H9 (cell line): ENCODE data around the gene TUFT1. TPM values are rescaled to one million over a fixed set of nuclear protein-coding genes. Genes with fewer than 3 reads are reported as not detected.

ENCODE experiments used
- DNase-seq: peaks from one replicate; pipeline ENCODE4 v3.0.0-alpha.2; 2017
- H2AFZ ChIP-seq: one replicate; pipeline ENCODE4 v1.6.1; 2013; ENCODE audit warnings: mild to moderate bottlenecking, low read length, control low read depth, moderate library complexity
- H2AK5ac ChIP-seq: 2 replicates; pipeline ENCODE4 v1.6.1; 2013; ENCODE audit warnings: low read length, control low read depth, mixed read lengths; ENCODE audit not compliant: insufficient read length
- H2BK120ac ChIP-seq: one replicate; pipeline ENCODE4 v1.6.1; 2013; ENCODE audit warnings: low read depth, mild to moderate bottlenecking, low read length, control low read depth, inconsistent platforms; ENCODE audit not compliant: poor library complexity, severe bottlenecking
- H2BK12ac ChIP-seq: 2 replicates; pipeline ENCODE4 v1.6.1; 2013; ENCODE audit warnings: low read length, control low read depth, mixed read lengths, low read depth; ENCODE audit not compliant: insufficient read length
- H2BK15ac ChIP-seq: 2 replicates; pipeline ENCODE4 v1.6.1; 2013; ENCODE audit warnings: low read depth, low read length, control low read depth
- H2BK20ac ChIP-seq: one replicate; pipeline ENCODE4 v1.6.1; 2013; ENCODE audit warnings: low read depth, mild to moderate bottlenecking, low read length, control low read depth, inconsistent platforms; ENCODE audit not compliant: poor library complexity, severe bottlenecking
- H2BK5ac ChIP-seq: 2 replicates; pipeline ENCODE4 v1.6.1; 2013; ENCODE audit warnings: low read length, control low read depth, mixed read lengths; ENCODE audit not compliant: insufficient read length
- H3K14ac ChIP-seq: 2 replicates; pipeline ENCODE4 v1.6.1; 2013; ENCODE audit warnings: low read length, control low read depth; ENCODE audit not compliant: insufficient read depth
- H3K18ac ChIP-seq: 2 replicates; pipeline ENCODE4 v1.6.1; 2013; ENCODE audit warnings: low read depth, mild to moderate bottlenecking, mixed read lengths, low read length, control low read depth; ENCODE audit not compliant: insufficient read length
- H3K23ac ChIP-seq: 2 replicates; pipeline ENCODE4 v1.6.1; 2013; ENCODE audit warnings: low read length, control low read depth, mixed read lengths, low read depth; ENCODE audit not compliant: insufficient read length
- H3K23me2 ChIP-seq: 2 replicates; pipeline ENCODE4 v1.6.1; 2013; ENCODE audit warnings: low read depth, mild to moderate bottlenecking, mixed read lengths, low read length, control low read depth; ENCODE audit not compliant: insufficient read length, poor library complexity, severe bottlenecking
- H3K27ac ChIP-seq: 2 replicates; pipeline ENCODE4 v1.5.1; 2013; ENCODE audit warnings: low read length, control low read depth, mixed read lengths, low read depth; ENCODE audit not compliant: insufficient read length
- H3K27me3 ChIP-seq: 2 replicates; pipeline ENCODE4 v1.6.1; 2013; ENCODE audit warnings: low read length, control low read depth, inconsistent platforms; ENCODE audit not compliant: insufficient read depth
- H3K4ac ChIP-seq: 2 replicates; pipeline ENCODE4 v1.6.1; 2013; ENCODE audit warnings: low read depth, mild to moderate bottlenecking, control low read depth, inconsistent platforms, low read length, moderate library complexity
- H3K4me1 ChIP-seq: 2 replicates; pipeline ENCODE4 v1.6.1; 2013; ENCODE audit warnings: low read length, control low read depth, inconsistent platforms; ENCODE audit not compliant: insufficient read depth
- H3K4me2 ChIP-seq: 2 replicates; pipeline ENCODE4 v1.6.1; 2013; ENCODE audit warnings: low read length, control low read depth, mixed read lengths; ENCODE audit not compliant: insufficient read length, insufficient read depth
- H3K56ac ChIP-seq: 2 replicates; pipeline ENCODE4 v1.6.1; 2013; ENCODE audit warnings: low read depth, mild to moderate bottlenecking, mixed read lengths, low read length, control low read depth; ENCODE audit not compliant: insufficient read length
- H3K79me1 ChIP-seq: 2 replicates; pipeline ENCODE4 v1.6.1; 2013; ENCODE audit warnings: low read depth, mild to moderate bottlenecking, moderate library complexity, low read length, control low read depth, inconsistent platforms; ENCODE audit not compliant: insufficient read depth, poor library complexity, severe bottlenecking
- H3K79me2 ChIP-seq: 2 replicates; pipeline ENCODE4 v1.6.1; 2013; ENCODE audit warnings: low read length, control low read depth, inconsistent platforms; ENCODE audit not compliant: insufficient read depth
- H3K9ac ChIP-seq: 2 replicates; pipeline ENCODE4 v1.6.1; 2013; ENCODE audit warnings: low read length, control low read depth, mixed read lengths; ENCODE audit not compliant: insufficient read length; ENCODE audit errors: extremely low read depth
- H3K9me3 ChIP-seq: one replicate; pipeline ENCODE4 v1.6.1; 2013; ENCODE audit warnings: low read depth, low read length, inconsistent platforms; ENCODE audit not compliant: control insufficient read depth
- H3T11ph ChIP-seq: one replicate; pipeline ENCODE4 v1.6.1; 2013; ENCODE audit warnings: mild to moderate bottlenecking, low read length, control low read depth, inconsistent platforms
- H4K20me1 ChIP-seq: one replicate; pipeline ENCODE4 v1.6.1; 2013; ENCODE audit not compliant: control insufficient read depth, insufficient read length, insufficient read depth
- H4K5ac ChIP-seq: 2 replicates; pipeline ENCODE4 v1.6.1; 2013; ENCODE audit warnings: low read depth, mild to moderate bottlenecking, mixed read lengths, low read length, control low read depth; ENCODE audit not compliant: insufficient read length
- H4K8ac ChIP-seq: replicated peaks from 2 replicates; pipeline ENCODE4 v1.6.1; 2013; ENCODE audit warnings: low read length, control low read depth, mixed read lengths, low read depth; ENCODE audit not compliant: insufficient read length
- H4K91ac ChIP-seq: 2 replicates; pipeline ENCODE4 v1.6.1; 2013; ENCODE audit warnings: low read depth, mild to moderate bottlenecking, moderate library complexity, mixed read lengths, low read length, control low read depth; ENCODE audit not compliant: insufficient read length
- H3K27ac Mint-ChIP-seq, 3 experiments: 2 replicates in 2 of 3; 3 replicates in 1 of 3; pipeline ENCODE4 v1.8.0; 2020 to 2021; ENCODE audit warnings: mixed read lengths in 3 of 3, mild to moderate bottlenecking in 1 of 3, moderate library complexity in 1 of 3
- H3K27me3 Mint-ChIP-seq: 2 replicates; pipeline ENCODE4 v1.8.0; 2021; ENCODE audit warnings: low read depth, mild to moderate bottlenecking, moderate library complexity, mixed read lengths
- H3K36me3 Mint-ChIP-seq, 3 experiments: 2 replicates in 2 of 3; 3 replicates in 1 of 3; pipeline ENCODE4 v1.8.0; 2020 to 2021; ENCODE audit warnings: low read depth in 3 of 3, mixed read lengths in 3 of 3; ENCODE audit not compliant: insufficient read depth in 1 of 3
- H3K4me1 Mint-ChIP-seq, 2 experiments: 2 replicates each; pipeline ENCODE4 v1.8.0; 2020; ENCODE audit warnings: mixed read lengths in 2 of 2
- H3K4me3 Mint-ChIP-seq, 2 experiments: 2 replicates in 1 of 2; 3 replicates in 1 of 2; pipeline ENCODE4 v1.8.0; 2020 to 2021; ENCODE audit warnings: mild to moderate bottlenecking in 2 of 2, mixed read lengths in 2 of 2, moderate library complexity in 1 of 2
- H3K9me3 Mint-ChIP-seq, 2 experiments: 2 replicates in 1 of 2; 3 replicates in 1 of 2; pipeline ENCODE4 v1.8.0; 2020; ENCODE audit warnings: mild to moderate bottlenecking in 2 of 2, mixed read lengths in 2 of 2, moderate library complexity in 1 of 2
- WGBS: extraction: QIAGEN DNeasy Blood & Tissue Kit; methylation state at CpG from one replicate; pipeline ENCODE4 v1.1.7; 2013; ENCODE audit warnings: missing lambda C conversion rate, low lambda C conversion rate, mixed read lengths; ENCODE audit not compliant: insufficient read length; ENCODE audit errors: extremely low coverage; 5-methylcytosine and 5-hydroxymethylcytosine counted together
- total RNA-seq: library from RNA; stranded (reverse); gene quantifications from 2 replicates; pipeline ENCODE4 v1.2.1, GENCODE V29; 2021
- TF ChIP-seq, protein P1 (sequence below): fragments of 200-600 bp; sonication (generic); conservative IDR thresholded peaks from 3 replicates; pipeline ENCODE4 v1.8.0; 2021; ENCODE audit warnings: antibody characterized with exemption, mild to moderate bottlenecking

The TUFT1 gene
- total RNA-seq, 1 experiment from 2014 or later: 6.2 TPM

DNA sequence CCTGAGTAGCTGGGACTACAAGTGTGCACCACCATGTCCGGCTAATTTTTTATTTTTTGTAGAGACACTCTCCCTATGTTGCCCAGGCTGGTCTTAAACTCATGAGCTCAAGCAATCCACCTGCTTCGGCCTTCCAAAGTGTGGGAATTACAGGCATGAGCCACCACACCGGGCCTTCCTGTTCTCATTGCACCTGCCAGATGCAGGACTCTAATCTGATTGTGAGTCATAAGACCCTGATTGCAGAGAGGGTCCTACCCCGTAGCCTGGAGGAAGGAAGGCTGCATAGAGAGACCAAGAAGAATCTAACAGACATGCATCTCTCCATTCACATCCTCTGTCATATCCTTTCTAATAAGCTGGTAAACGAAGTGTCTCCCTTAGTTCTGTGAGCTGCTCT is 48.5 kb upstream of the TUFT1 start:
- no peak overlapping the region for H2BK12ac ChIP-seq
- H3K14ac ChIP-seq: no peak overlapping the region
- H2AFZ ChIP-seq: no peak overlapping the region
- H4K5ac ChIP-seq: no peak overlapping the region
- no peak overlapping the region for H3T11ph ChIP-seq
- Mint-ChIP-seq H3K27ac (no peak overlapping the region), H3K9me3 (no peaks in the 10 kb centered on the region; a peak in 1 of 5 replicates), H3K4me3 (no peak overlapping the region), H3K36me3 (no peaks in the 10 kb centered on the region), H3K4me1 (peaks cover 4 to 6% of the 10 kb centered on the region in 2 experiments; a peak in 3 of 4 replicates), H3K27me3 (peaks cover 3% of the 10 kb centered on the region)
- no CpG with 5 or more reads among the region's 5 CpGs for WGBS
- H3K27ac ChIP-seq: no peak overlapping the region
- H3K4me1 ChIP-seq: no peaks in the 10 kb centered on the region
- no peak overlapping the region for H4K8ac ChIP-seq
- no peak overlapping the region for H3K56ac ChIP-seq
- no peak overlapping the region for H2BK20ac ChIP-seq
- H3K4ac ChIP-seq: no peak overlapping the region
- no peak for DNase-seq
- H4K91ac ChIP-seq: no peak overlapping the region
- no peak overlapping the region for H2BK120ac ChIP-seq
- H3K9me3 ChIP-seq: no peaks in the 10 kb centered on the region
- no peaks in the 10 kb centered on the region for H3K27me3 ChIP-seq
- no peak overlapping the region for H2AK5ac ChIP-seq
- no peak overlapping the region for H3K4me2 ChIP-seq
- no peak overlapping the region for H3K23ac ChIP-seq
- no peaks in the 10 kb centered on the region for H3K79me2 ChIP-seq
- H2BK5ac ChIP-seq: no peak overlapping the region
- TF ChIP-seq, protein P1, sequence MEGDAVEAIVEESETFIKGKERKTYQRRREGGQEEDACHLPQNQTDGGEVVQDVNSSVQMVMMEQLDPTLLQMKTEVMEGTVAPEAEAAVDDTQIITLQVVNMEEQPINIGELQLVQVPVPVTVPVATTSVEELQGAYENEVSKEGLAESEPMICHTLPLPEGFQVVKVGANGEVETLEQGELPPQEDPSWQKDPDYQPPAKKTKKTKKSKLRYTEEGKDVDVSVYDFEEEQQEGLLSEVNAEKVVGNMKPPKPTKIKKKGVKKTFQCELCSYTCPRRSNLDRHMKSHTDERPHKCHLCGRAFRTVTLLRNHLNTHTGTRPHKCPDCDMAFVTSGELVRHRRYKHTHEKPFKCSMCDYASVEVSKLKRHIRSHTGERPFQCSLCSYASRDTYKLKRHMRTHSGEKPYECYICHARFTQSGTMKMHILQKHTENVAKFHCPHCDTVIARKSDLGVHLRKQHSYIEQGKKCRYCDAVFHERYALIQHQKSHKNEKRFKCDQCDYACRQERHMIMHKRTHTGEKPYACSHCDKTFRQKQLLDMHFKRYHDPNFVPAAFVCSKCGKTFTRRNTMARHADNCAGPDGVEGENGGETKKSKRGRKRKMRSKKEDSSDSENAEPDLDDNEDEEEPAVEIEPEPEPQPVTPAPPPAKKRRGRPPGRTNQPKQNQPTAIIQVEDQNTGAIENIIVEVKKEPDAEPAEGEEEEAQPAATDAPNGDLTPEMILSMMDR: no peak
- no peak overlapping the region for H3K9ac ChIP-seq
- no peaks in the 10 kb centered on the region for H3K79me1 ChIP-seq
- no peaks in the 10 kb centered on the region for H3K23me2 ChIP-seq
- no peak overlapping the region for H2BK15ac ChIP-seq
- no peaks in the 10 kb centered on the region for H4K20me1 ChIP-seq
- H3K18ac ChIP-seq: no peak overlapping the region
